Stomach (tissue), 9 donors: ENCODE measurements around the gene B3GNT3. TPM values are rescaled to one million over a fixed set of nuclear protein-coding genes. Genes with fewer than 3 reads are reported as not detected.

ENCODE experiments used
- DNase-seq, 2 donors: peaks; one replicate each; pipeline versions ENCODE4 v3.0.0 to v3.0.0-alpha.2; 2013 to 2019
- H3K27ac ChIP-seq, 5 donors: fragments of 200-600 bp in 4 of 5; sonication (generic) in 4 of 5; one replicate each; pipeline ENCODE4 v1.5.1; 2013 to 2019; ENCODE audit warnings: mild to moderate bottlenecking in 1 of 5, moderate library complexity in 1 of 5
- H3K27me3 ChIP-seq, 3 donors: fragments of 200-600 bp; sonication (generic); one replicate each; pipeline ENCODE4 v1.5.1; 2017 to 2019; ENCODE audit warnings: mixed run types in 1 of 3
- H3K36me3 ChIP-seq, 4 donors: fragments of 200-600 bp; sonication (generic); 1 replicate in 3 of 4; 2 replicates in 1 of 4; pipeline ENCODE4 v1.5.1; 2016 to 2019
- H3K4me1 ChIP-seq, 4 donors: fragments of 200-600 bp; sonication (generic); one replicate each; pipeline ENCODE4 v1.5.1; 2016 to 2019
- H3K4me3 ChIP-seq, 4 donors: fragments of 200-600 bp; sonication (generic) in 3 of 4; one replicate each; pipeline ENCODE4 v1.5.1; 2016 to 2019; ENCODE audit warnings: mild to moderate bottlenecking in 1 of 4
- H3K9me3 ChIP-seq, 4 donors: fragments of 200-600 bp; sonication (generic); one replicate each; pipeline ENCODE4 v1.5.1; 2016 to 2019
- CTCF ChIP-seq, 7 experiments: fragments of 450-650 bp in 4 of 7; fragments of 200-600 bp in 3 of 7; sonication (generic) in 3 of 7; IDR thresholded peaks; one replicate each; pipeline ENCODE4 v1.5.1; 2016 to 2019; ENCODE audit warnings: antibody characterized with exemption in 7 of 7, control low read depth in 2 of 7, mild to moderate bottlenecking in 1 of 7
- EP300 ChIP-seq: sonication (generic); formaldehyde crosslinking; IDR thresholded peaks from one replicate; pipeline ENCODE4 v1.6.1; 2017; ENCODE audit warnings: antibody characterized with exemption
- POLR2A ChIP-seq, 4 donors: fragments of 450-650 bp; IDR thresholded peaks; one replicate each; pipeline ENCODE4 v1.6.1; 2016; ENCODE audit warnings: antibody characterized with exemption in 4 of 4, control low read depth in 2 of 4, mild to moderate bottlenecking in 1 of 4, moderate library complexity in 1 of 4
- POLR2AphosphoS5 ChIP-seq, 3 donors: sonication (generic); formaldehyde crosslinking; IDR thresholded peaks; one replicate each; pipeline ENCODE4 v1.6.1; 2016; ENCODE audit warnings: antibody characterized with exemption in 3 of 3
- WGBS, 5 donors: extraction: QIAGEN DNeasy Blood & Tissue Kit in 3 of 5; methylation state at CpG; one replicate each; pipeline versions ENCODE4 v1.1.5 to v1.1.7; 2013 to 2018; 5-methylcytosine and 5-hydroxymethylcytosine counted together
- intact Hi-C: fragments of 100-400 bp; cut with DNase I; formaldehyde crosslinking; loops from one replicate; pipeline ENCODE4 v1.15.1; 2023; ENCODE audit warnings: low total_unique reads
- polyA plus RNA-seq, 3 donors: library from polyadenylated mRNA; stranded (reverse); fragments of 200-250 nt; gene quantifications; one replicate each; pipeline ENCODE4 v1.2.3, GENCODE V29; 2013
- total RNA-seq, 5 donors: library from RNA; depleted of rRNA; stranded (reverse); fragments of >200 nt; gene quantifications; one replicate each; pipeline versions ENCODE4 v1.1.0 to v1.2.3, GENCODE V29; 2014 to 2016
- donor health status: healthy with polysubstance abuse.
- donor health status: Bipolar disorder and iron deficiency.
- donor health status: healthy.

B3GNT3 gene
- total and polyA plus RNA-seq, 8 donors = 11.3 to 117 (median 20.2) TPM

DNA sequence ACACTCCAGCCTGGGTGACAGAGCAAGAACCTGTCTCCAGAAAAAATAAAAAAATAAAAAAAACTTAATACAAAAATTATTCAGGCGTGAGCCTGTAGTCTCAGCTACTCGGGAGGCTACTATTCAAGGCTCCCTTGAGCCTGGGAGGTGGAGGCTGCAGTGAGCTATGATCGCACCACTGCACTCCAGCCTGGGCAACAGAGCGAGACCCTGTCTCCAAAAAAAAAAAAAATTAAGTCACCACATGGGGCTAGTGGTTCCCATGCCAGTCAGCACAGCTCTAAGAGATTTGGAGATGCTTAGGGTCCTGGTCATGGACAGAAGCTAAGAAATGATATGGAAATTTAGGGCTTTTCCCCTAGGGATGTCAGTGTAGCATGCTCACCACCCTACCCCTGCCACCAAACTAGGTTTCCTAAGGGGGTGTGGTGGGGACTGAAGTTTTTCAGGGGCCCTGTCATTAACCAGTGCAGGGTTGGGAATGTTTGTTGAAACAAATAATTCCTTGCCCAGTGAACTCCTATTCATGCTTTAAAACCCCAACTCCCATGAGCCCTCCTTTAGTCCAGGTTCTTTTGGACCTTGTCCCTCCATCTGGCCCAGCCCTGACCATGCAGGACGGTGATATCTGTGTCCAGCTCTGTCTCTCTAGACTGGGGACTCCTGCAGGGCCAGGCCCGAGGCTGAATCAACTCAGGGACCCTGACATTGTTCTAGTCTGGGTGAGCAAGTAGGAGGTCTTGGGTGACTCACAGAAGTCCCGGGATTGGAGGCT is 41.9 kb upstream of the B3GNT3 start:
- Histone ChIP-seq H3K27ac (no peak overlapping the region), H3K36me3 (no peaks in the 10 kb centered on the region), H3K9me3 (no peaks in the 10 kb centered on the region), H3K4me3 (no peak overlapping the region), H3K27me3 (no peaks in the 10 kb centered on the region), H3K4me1 (peaks cover 6 to 39% (median 22%) of the 10 kb centered on the region in 4 donors)
- WGBS, 5 donors = 88 to 93% (median 92%) methylated on average over 7 of the region's 7 CpGs
- no peak for DNase-seq
- TF ChIP-seq POLR2A (IDR thresholded peaks at IDR 0.05) (no peak), EP300 (no peak), CTCF (IDR thresholded peaks at IDR 0.05) (no peak), POLR2AphosphoS5 (IDR thresholded peaks at IDR 0.05) (no peak)
- intact Hi-C loops = no loop called here

DNA sequence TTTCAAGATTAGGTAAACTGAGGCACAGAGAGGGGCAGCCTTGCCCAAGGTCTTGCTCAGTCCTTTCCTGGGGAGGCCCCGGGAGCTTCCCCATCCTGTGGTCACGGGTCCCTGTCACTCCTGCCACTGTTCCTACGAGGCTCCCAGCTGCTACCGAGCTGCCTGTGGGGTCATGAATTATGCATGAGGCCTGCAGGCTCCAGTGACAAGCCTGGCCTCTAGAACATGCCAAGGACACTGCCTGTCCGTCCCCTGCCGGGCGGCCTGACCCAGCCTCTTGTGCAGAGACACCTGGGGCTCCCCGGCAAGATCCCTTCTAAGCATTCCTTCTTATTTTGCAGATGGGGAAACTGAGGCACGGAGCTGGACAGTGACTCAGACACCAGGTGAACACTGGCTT is 41.0 kb upstream of the B3GNT3 start:
- H3K27ac ChIP-seq = no peak overlapping the region
- intact Hi-C loops = no loop called here
- 56 to 70% (median 62%) methylated on average over 9 of the region's 9 CpGs for WGBS, 5 donors
- TF ChIP-seq POLR2AphosphoS5 (IDR thresholded peaks at IDR 0.05) (no peak), EP300 (no peak), POLR2A (IDR thresholded peaks at IDR 0.05) (no peak), CTCF (IDR thresholded peaks at IDR 0.05) (no peak)
- H3K4me1 ChIP-seq = peaks cover 4 to 29% (median 18%) of the 10 kb centered on the region in 4 donors
- no peaks in the 10 kb centered on the region for H3K27me3 ChIP-seq
- H3K4me3 ChIP-seq = no peak overlapping the region
- H3K9me3 ChIP-seq = no peaks in the 10 kb centered on the region
- H3K36me3 ChIP-seq = no peaks in the 10 kb centered on the region
- no peak for DNase-seq

DNA sequence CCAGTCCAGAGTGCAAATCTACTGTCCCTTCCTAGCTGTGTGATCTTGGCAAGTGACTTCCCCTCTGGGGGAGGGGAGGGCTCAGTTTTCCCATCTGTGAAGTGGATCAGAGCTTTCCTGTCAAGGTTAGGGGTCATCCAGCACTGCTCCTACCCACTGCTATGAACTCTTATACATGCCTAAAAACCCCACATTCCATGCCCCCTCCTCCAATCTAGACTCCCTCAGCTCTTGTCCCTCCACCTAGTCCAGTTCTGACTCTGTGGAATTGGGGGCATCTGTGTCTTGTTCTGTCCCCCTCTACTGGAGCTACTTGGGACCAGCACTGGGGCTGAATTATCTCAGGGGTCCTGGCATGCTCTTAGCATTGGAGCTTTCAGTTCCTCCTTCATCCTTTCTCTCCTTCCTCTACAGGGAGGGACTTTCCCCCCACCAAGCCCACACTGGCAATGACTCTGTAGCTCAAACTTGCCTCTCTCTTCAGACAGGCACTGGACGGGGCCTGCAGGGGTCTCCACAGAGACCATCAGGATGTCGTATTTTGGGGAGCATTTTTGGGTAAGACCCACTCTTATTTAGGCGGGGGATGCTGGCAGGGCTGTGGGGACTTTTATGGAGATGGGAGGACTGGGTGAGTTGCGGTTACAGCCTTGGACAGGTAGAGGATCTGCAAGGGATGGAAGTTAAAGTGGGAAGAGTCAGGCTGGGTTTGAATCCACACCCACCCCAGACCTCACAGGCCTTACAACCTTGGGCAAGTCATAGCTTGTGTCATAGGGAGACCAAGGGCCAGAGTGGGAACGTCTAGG is 40.1 kb upstream of the B3GNT3 start:
- no peak overlapping the region for H3K27ac ChIP-seq
- no peaks in the 10 kb centered on the region for H3K36me3 ChIP-seq
- WGBS, 5 donors = 72 to 88% (median 81%) methylated on average over 2 to 5 of the region's 5 CpGs

More for the DNA sequence above, 40.1 kb upstream of the B3GNT3 start:
- TF ChIP-seq POLR2AphosphoS5 (IDR thresholded peaks at IDR 0.05) (no peak), CTCF (IDR thresholded peaks at IDR 0.05) (no peak), EP300 (no peak), POLR2A (IDR thresholded peaks at IDR 0.05) (no peak)
- H3K4me1 ChIP-seq = peaks cover 4 to 25% (median 17%) of the 10 kb centered on the region in 4 donors
- no peaks in the 10 kb centered on the region for H3K9me3 ChIP-seq
- intact Hi-C loops = no loop called here
- DNase-seq = no peak
- H3K4me3 ChIP-seq = no peak overlapping the region
- H3K27me3 ChIP-seq = no peaks in the 10 kb centered on the region
